Transverse colon (tissue), 4 donors: ENCODE measurements around the gene CTNND2. TPM values are rescaled to one million over a fixed set of nuclear protein-coding genes. Genes with fewer than 3 reads are reported as not detected.
A peak's percentile ranks its signal among the peaks of the same experiment; 100 is the strongest.
"Not testable (repeated sequence)": the region's sequence is repeated elsewhere in the genome, so short reads cannot be mapped to it uniquely, and the experiment has no call there.

Experiments
- DNase-seq: peaks from one replicate; pipeline ENCODE4 v3.0.0-alpha.2; 2019
- H3K27ac ChIP-seq, 4 donors: fragments of 200-600 bp; sonication (generic); 2 replicates each; pipeline ENCODE4 v1.5.1; 2016 to 2018; ENCODE audit warnings: inconsistent platforms in 4 of 4
- H3K27me3 ChIP-seq: fragments of 200-600 bp; sonication (generic); 2 replicates; pipeline ENCODE4 v1.5.1; 2017; ENCODE audit warnings: inconsistent platforms
- H3K36me3 ChIP-seq, 4 donors: fragments of 200-600 bp; sonication (generic); 2 replicates each; pipeline ENCODE4 v1.5.1; 2017 to 2019; ENCODE audit warnings: inconsistent platforms in 4 of 4
- H3K4me1 ChIP-seq, 4 donors: fragments of 200-600 bp; sonication (generic); 2 replicates each; pipeline ENCODE4 v1.5.1; 2017 to 2020; ENCODE audit warnings: inconsistent platforms in 4 of 4
- H3K4me3 ChIP-seq, 4 donors: fragments of 200-600 bp; sonication (generic); 1 replicate in 1 of 4; 2 replicates in 3 of 4; pipeline versions ENCODE4 v1.5.1 to v1.6.1; 2017 to 2019; ENCODE audit warnings: inconsistent platforms in 4 of 4
- H3K9me3 ChIP-seq, 2 donors: fragments of 200-600 bp; sonication (generic); 2 replicates each; pipeline ENCODE4 v1.5.1; 2017 to 2019; ENCODE audit warnings: inconsistent platforms in 2 of 2
- CTCF ChIP-seq, 5 experiments: fragments of 200-600 bp in 3 of 5; fragments of 450-650 bp in 2 of 5; sonication (generic) in 3 of 5; IDR thresholded peaks; 1 replicate in 2 of 5; 2 replicates in 3 of 5; pipeline ENCODE4 v1.5.1; 2016 to 2017; ENCODE audit warnings: antibody characterized with exemption in 5 of 5, inconsistent platforms in 3 of 5, mild to moderate bottlenecking in 2 of 5, moderate library complexity in 1 of 5
- EP300 ChIP-seq: sonication (generic); formaldehyde crosslinking; IDR thresholded peaks from one replicate; pipeline ENCODE4 v1.6.1; 2017; ENCODE audit warnings: antibody characterized with exemption, low read depth
- POLR2A ChIP-seq: fragments of 450-650 bp; IDR thresholded peaks from one replicate; pipeline ENCODE4 v1.6.1; 2016; ENCODE audit warnings: antibody characterized with exemption, mild to moderate bottlenecking, moderate library complexity
- POLR2AphosphoS5 ChIP-seq, 3 donors: sonication (generic); formaldehyde crosslinking; IDR thresholded peaks; one replicate each; pipeline ENCODE4 v1.6.1; 2016; ENCODE audit warnings: antibody characterized with exemption in 3 of 3
- WGBS, 2 donors: methylation state at CpG; one replicate each; pipeline ENCODE4 v1.1.5; 2018; ENCODE audit warnings: low coverage in 1 of 2; 5-methylcytosine and 5-hydroxymethylcytosine counted together
- in situ Hi-C, 4 donors: fragments of 200-750 bp; cut with MboI; loops; one replicate each; pipeline versions ENCODE4 v1.15.0 to v1.15.1; 2017; ENCODE audit warnings: low sequenced_read_pairs in 3 of 4, low pct_ligation_motif_present in 1 of 4, low pct_unique_long_range_greater_than_20kb in 1 of 4
- intact Hi-C: fragments of 100-400 bp; cut with DNase I; formaldehyde crosslinking; loops from one replicate; pipeline ENCODE4 v1.15.1; 2023; ENCODE audit warnings: low total_unique reads
- total RNA-seq, 4 donors: library from RNA; depleted of rRNA; stranded (reverse); fragments of >200 nt; gene quantifications; one replicate each; pipeline ENCODE4 v1.1.0, GENCODE V29; 2016

CTNND2 gene
- total RNA-seq, 4 donors from 2014 or later, result 1.9 to 2.1 TPM; not detected in 2

- DNase-seq, result no peak
- WGBS, 2 donors, result 61 to 85% methylated on average over 2 of the region's 2 CpGs
- Histone ChIP-seq H3K4me1 (no peaks in the 10 kb centered on the region), H3K27ac (no peak overlapping the region), H3K4me3 (no peak overlapping the region), H3K27me3 (no peaks in the 10 kb centered on the region), H3K36me3 (no peaks in the 10 kb centered on the region), H3K9me3 (no peaks in the 10 kb centered on the region)
- intact Hi-C loops, result no loop called here
- in situ Hi-C loops, result no loop called here
- TF ChIP-seq POLR2AphosphoS5 (IDR thresholded peaks at IDR 0.05) (no peak), CTCF (IDR thresholded peaks at IDR 0.05) (no peak), EP300 (no peak), POLR2A (no peak)
Measured at GRCh38 chr5:11617080-11617479, 287.2 kb downstream of the CTNND2 start.

- H3K36me3 ChIP-seq, in situ Hi-C loops, H3K4me1 ChIP-seq, H3K27me3 ChIP-seq, H3K27ac ChIP-seq, H3K9me3 ChIP-seq, intact Hi-C loops, H3K4me3 ChIP-seq, DNase-seq: not testable (repeated sequence)
- 86 to 87% methylated on average over 7 of the region's 7 CpGs for WGBS, 2 donors
Measured at GRCh38 chr5:11616624-11617023, 287.6 kb downstream of the CTNND2 start.

- WGBS, 2 donors, result 50 to 62% methylated on average over 3 of the region's 3 CpGs
- Histone ChIP-seq H3K27me3 (no peaks in the 10 kb centered on the region), H3K9me3 (no peaks in the 10 kb centered on the region), H3K4me1 (no peaks in the 10 kb centered on the region), H3K27ac (no peak overlapping the region), H3K36me3 (no peaks in the 10 kb centered on the region), H3K4me3 (no peak overlapping the region)
- intact Hi-C loops (no loop called here), in situ Hi-C loops (no loop called here)
- no peak for TF ChIP-seq EP300
- TF ChIP-seq POLR2AphosphoS5 (IDR thresholded peaks at IDR 0.05), result no peak
- TF ChIP-seq POLR2A, result no peak
- TF ChIP-seq CTCF (IDR thresholded peaks at IDR 0.05), result no peak
- DNase-seq, result no peak
Measured at GRCh38 chr5:11611011-11611410, 293.2 kb downstream of the CTNND2 start.

GRCh38 chr5:11609570-11610303 is 294.5 kb downstream of the CTNND2 start:
- peak; percentile 13 for DNase-seq
- Histone ChIP-seq H3K9me3 (no peaks in the 10 kb centered on the region), H3K36me3 (no peaks in the 10 kb centered on the region), H3K27me3 (no peaks in the 10 kb centered on the region), H3K4me3 (no peak overlapping the region), H3K27ac (no peak overlapping the region), H3K4me1 (no peaks in the 10 kb centered on the region)
- intact Hi-C loops (no loop called here), in situ Hi-C loops (no loop called here)
- WGBS, 2 donors, result 11 to 32% methylated on average over 5 of the region's 5 CpGs
- TF ChIP-seq CTCF (IDR thresholded peaks at IDR 0.05), result no peak
- TF ChIP-seq POLR2AphosphoS5 (IDR thresholded peaks at IDR 0.05), result no peak
- no peak for TF ChIP-seq EP300
- no peak for TF ChIP-seq POLR2A

- Histone ChIP-seq H3K4me1 (no peaks in the 10 kb centered on the region), H3K36me3 (no peaks in the 10 kb centered on the region), H3K27ac (no peak overlapping the region), H3K27me3 (no peaks in the 10 kb centered on the region), H3K4me3 (no peak overlapping the region), H3K9me3 (no peaks in the 10 kb centered on the region)
- no peak for DNase-seq
- TF ChIP-seq EP300 (no peak), POLR2AphosphoS5 (IDR thresholded peaks at IDR 0.05) (no peak), CTCF (IDR thresholded peaks at IDR 0.05) (no peak), POLR2A (no peak)
- intact Hi-C loops, result no loop called here
- in situ Hi-C loops, result no loop called here
Measured at GRCh38 chr5:11608530-11608929, 295.7 kb downstream of the CTNND2 start.
